HG03280 (cell line): Measurements from ENCODE around the gene DLL3.

Experiments used
- ATAC-seq: cut with Tn5 transposase; IDR thresholded peaks from one replicate; pipeline ENCODE4 v1.9.1; 2021; ENCODE audit warnings: mild to moderate bottlenecking, moderate library complexity; ENCODE audit not compliant: unreplicated experiment

The DLL3 gene

DNA sequence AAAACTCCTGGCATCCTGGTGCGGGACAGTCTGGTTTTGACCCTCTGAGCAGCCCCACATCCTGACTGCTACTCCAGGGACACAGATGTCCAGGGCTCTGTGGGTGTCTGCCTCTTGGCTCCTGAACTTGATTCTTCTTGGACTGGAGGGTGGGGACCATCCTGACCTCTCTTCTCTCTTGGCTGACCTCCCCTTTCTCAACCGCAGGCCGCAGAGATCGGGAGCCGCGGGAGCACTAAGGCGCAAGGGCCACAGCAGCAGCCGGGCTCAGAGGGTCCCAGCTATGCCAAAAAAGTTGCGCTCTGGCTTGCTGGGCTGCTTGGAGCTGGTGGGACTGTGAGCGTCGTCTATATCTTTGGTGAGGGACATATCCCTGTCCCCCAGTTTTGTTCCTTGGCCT is 17.1 kb upstream of the DLL3 start:
- ATAC-seq, result no peak

DNA sequence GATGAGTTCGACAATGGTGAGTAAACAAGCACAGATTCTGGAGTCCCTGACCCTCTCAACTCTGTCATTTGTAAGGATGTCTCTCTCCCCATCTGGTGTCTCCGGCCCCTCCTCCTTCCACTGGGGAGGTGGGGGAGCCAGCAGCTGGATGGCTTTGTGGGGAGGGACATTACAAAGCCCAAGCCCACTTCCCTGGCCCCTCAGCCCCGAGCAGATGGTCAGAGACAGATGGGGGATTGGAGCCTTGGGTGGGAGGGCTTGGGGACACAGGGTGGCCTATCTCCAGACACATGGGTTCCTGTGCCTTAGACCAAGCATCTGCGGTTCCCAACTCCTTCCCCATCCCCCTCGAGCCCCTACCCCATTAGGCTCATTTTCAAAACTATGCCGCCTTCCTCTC is 15.6 kb upstream of the DLL3 start:
- ATAC-seq, result no peak

DNA sequence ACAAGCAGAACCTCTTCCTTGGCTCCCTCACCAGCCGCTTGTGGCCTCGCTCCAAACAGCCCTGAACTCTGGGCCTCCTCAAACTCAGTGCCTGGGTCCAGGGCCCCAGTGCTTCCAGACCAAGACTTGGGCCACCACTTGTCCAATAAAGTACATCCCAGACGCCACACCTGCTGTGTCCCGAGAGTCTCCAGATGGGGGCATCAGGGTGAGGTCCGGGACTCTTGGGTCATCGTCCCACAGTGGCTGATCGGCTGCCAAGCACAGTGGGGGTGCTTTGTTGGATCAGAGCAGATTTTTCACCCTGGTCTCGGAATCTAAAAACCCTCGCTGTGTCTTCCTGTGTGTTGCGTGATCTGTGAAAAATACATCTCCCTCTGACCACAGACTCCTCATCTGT is 9.0 kb upstream of the DLL3 start:
- ATAC-seq, result no peak

DNA sequence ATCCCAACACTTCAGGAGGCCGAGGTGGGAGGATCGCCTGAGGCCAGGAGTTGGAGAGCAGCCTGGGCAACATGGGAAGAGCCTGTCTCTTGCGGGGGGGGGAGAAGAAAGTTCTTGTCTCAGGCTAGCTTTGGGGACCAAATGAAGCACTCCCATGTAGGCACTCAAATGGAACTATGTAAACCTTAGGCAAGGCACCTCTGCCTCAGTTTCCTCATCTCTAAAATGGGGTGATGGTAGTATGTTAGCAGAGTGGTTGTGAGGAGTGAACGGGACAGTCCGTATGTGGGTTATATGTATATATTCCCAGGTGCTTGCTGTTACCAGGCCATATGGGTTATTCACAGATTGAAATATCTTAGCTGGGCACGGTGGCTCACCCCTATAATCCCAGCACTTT is 6.5 kb upstream of the DLL3 start:
- ATAC-seq, result no peak

DNA sequence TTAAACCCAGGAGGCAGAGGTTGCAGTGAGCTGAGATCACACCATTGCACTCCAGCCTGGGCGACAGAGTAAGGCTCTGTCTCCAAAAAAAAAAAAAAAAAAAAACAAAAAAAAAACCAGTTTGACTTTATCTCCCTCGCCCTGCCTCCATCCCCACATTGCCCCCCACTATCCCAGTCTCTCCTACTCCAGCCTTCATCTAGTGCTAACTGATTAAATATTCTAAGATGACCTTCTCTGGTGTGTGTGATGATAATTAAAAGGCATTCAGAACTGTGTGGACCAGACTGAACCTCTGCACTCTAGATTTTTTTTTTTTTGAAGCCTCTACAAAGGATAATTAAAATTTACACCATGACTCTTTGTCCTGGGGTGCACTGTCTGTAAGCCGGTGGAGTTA is 6.0 kb upstream of the DLL3 start:
- ATAC-seq, result no peak

DNA sequence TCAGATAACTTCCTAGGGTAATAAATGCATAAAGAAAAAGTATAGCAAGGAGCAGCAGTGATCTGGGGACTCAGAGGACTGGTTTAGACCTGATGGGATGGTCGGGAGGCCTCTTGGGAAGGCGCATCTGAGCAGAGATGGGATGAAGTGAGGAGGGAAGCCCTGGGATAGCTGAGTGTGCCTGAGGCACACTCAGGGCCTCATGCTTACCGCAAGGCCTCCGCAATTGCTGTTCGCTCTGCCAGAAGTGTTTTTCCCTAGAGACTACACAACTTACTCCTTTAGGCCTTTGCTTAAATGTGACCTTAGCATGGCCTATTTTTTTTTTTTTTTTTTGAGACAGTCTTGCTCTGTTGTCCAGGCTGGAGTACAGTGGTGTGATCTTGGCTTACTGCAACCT is 4.1 kb upstream of the DLL3 start:
- ATAC-seq, result no peak

DNA sequence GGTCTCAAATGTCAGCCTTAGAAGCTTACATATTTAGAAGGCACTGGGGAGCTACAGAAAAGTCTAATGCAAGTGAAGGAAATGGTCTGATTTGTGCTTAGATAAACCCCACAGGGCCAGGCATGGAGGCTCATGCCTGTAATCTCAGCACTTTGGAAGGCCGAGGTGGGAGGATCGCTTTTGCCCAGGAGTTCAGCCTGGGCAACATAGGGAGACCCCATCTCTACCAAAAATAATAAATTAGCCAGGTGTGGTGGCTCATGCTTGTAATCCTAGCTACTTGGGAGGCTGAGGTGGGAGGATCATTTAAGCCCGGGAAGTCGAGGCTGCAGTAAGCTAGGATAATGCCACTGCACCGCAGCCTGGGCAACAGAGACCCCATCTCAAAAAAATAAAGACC is 2.7 kb upstream of the DLL3 start:
- no peak for ATAC-seq

DNA sequence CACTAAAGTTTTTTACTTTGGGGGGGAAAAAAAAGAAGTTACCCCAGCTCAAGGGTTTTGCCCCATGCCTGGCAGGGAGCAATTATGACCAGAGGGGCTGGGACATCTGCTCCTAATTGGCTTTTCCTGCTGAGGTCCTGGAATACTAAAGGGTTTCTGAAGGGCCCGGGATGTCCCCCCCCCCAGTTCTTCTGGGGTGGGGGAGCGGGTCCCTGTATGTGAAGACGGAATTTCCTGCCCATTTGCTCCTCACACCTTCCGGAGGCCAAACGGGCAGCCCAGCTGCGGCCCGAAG is 1.1 kb upstream of the DLL3 start:
- ATAC-seq, result no peak

DNA sequence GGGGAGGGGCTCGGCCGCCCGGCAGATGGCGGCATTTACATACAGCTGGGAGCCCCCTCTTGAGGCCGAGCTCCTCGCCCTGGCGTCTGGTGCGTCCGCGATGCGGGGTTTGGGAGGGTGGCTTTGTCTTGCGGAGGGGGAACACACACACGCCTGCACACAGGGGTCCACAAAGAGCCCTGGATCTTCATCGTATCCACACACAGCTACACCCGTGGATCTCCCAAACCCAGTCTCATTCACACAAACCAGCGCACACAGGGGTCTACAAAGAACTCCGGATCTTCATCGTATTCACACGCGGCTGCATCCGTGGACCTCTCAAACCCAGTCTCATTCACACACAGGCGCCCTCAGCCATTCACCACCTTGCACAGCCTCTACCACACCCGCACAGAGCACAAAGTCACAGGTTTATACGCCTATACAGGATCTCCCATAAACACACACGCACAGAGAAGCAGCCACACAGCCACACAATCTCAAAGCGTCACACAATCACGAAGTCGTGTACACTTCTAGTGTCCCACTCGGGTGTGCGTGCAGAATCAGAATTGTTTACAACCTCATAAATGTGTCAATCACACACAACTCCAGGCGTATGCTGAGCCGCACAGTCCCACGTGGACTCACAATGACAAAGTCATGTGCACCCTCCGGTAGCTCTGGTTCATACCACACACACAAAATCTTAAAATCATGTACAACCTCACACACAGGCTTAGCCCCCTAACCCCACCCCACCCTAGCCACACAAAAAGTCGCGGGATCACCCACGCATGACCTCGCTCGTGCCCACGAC is 550 bp upstream of the DLL3 start:
- ATAC-seq, result no peak

DNA sequence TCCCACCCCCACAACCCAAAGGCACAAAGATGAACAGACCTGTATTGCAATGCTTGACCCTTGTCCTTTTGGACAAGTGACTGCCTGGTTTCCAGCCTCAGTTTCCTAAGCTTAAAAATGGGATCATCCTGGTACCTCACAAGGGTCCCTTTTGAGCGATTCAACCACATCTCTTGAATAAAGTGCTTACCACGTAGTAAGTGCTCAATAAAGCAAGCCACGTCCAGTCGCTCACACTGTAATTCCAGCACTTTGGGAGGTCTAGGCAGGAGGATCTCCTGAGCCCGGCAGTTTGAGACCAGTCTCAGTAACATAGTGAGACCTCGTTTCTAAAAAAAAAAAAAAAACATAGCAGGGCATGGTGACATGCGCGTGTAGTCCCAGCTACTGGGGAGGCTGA is 1.2 kb downstream of the DLL3 start:
- no peak for ATAC-seq

DNA sequence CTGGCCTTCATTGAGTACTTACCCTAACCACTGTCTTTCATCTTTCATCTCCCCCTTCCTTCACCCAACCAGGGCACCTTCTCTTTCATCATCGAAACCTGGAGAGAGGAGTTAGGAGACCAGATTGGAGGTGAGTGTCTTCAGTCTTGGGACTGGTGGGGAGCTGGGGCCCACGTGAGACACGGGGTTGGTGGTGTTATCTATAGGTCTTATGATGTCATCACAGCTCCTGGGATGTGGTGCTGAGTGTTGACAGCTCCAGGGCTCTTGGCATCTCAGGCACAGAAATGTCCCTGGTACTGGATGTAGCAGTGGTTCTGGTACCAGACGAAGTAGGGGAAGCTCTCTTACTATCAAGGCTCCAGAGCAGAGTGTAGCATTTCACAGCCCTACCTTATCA is 1.8 kb downstream of the DLL3 start:
- ATAC-seq, result no peak

DNA sequence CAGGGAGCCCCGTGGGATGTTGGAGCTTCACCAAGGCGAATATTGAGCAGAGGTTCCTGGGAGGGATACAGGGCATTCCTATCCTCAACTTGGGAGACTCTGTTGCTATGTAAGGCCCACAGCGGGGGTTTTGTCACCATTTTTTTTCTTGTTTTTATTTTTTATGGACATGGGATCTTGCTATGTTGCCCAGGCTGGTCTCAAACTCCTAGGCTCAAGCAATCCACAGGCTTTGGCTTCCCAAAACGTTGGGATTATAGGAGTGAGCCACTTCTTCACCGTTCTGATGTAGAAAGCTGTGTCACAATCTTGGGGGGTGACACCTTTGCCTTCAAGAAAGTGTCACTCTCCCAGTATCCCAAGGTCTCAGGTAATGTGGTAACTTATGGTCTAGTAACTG is 2.6 kb downstream of the DLL3 start:
- no peak for ATAC-seq

DNA sequence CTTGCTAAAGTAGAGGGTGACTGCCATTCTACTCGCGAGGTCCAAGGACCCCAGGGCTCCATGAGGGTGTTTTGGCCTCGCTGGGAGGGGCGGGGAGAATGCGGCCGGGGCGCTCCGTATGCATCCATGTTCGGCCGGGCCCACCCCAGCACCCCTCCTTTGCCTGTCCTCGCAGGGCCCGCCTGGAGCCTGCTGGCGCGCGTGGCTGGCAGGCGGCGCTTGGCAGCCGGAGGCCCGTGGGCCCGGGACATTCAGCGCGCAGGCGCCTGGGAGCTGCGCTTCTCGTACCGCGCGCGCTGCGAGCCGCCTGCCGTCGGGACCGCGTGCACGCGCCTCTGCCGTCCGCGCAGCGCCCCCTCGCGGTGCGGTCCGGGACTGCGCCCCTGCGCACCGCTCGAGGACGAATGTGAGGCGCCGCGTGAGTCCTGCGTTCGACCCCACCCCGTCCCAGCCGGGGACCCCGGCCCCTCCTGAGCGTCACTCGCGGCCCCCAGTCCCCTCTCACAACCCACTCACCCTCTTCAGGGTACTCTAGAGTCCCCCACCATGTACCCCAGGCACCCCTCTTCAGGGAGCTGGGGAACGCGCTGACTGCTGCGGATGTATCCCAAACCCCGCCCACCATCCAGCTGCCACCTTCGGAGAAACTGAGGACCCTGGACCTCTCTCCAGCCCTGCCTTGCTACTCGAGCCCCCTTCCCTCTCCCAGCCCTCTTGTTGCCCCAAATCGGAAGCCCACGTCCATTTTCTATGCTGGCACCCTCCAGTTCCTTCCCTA is 4.1 kb downstream of the DLL3 start:
- ATAC-seq, result no peak

DNA sequence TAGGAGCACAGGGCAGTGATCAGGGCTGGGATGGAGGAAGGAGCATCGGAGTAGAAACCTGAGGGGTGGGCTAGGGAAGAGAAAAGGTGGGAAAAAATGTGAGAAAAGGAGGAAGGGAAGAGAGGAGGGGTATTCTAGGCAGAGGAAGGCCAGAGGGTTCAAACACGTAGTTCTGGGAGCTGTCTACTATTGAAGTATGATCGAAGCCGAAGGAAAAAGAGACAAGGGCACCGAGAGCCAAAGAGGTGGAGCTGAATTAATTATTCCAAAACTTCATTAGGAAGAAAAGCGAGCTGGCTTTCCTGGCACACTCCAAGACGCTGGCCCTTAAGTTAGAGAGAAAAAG is 7.8 kb downstream of the DLL3 start:
- ATAC-seq, result no peak

DNA sequence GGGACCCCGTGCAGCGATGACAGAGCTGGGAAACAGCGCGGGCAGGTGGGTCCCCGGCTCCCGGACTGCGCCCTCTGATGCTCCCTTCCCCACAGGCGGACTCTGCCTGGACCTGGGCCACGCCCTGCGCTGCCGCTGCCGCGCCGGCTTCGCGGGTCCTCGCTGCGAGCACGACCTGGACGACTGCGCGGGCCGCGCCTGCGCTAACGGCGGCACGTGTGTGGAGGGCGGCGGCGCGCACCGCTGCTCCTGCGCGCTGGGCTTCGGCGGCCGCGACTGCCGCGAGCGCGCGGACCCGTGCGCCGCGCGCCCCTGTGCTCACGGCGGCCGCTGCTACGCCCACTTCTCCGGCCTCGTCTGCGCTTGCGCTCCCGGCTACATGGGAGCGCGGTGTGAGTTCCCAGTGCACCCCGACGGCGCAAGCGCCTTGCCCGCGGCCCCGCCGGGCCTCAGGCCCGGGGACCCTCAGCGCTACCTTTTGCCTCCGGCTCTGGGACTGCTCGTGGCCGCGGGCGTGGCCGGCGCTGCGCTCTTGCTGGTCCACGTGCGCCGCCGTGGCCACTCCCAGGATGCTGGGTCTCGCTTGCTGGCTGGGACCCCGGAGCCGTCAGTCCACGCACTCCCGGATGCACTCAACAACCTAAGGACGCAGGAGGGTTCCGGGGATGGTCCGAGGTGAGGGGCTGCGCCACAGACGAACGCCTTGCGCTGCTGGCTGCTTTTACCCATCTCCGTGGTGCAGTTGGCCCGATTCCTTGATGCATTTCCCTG is 8.4 kb downstream of the DLL3 start:
- peak; percentile 53 for ATAC-seq

DNA sequence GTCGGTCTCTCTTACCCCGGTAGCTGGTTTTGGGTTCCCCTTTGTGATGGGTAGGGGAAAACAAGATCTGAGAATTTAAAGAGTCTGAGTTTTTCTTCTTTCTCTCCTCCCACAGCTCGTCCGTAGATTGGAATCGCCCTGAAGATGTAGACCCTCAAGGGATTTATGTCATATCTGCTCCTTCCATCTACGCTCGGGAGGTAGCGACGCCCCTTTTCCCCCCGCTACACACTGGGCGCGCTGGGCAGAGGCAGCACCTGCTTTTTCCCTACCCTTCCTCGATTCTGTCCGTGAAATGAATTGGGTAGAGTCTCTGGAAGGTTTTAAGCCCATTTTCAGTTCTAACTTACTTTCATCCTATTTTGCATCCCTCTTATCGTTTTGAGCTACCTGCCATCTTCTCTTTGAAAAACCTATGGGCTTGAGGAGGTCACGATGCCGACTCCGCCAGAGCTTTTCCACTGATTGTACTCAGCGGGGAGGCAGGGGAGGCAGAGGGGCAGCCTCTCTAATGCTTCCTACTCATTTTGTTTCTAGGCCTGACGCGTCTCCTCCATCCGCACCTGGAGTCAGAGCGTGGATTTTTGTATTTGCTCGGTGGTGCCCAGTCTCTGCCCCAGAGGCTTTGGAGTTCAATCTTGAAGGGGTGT is 9.1 kb downstream of the DLL3 start:
- ATAC-seq, result no peak

DNA sequence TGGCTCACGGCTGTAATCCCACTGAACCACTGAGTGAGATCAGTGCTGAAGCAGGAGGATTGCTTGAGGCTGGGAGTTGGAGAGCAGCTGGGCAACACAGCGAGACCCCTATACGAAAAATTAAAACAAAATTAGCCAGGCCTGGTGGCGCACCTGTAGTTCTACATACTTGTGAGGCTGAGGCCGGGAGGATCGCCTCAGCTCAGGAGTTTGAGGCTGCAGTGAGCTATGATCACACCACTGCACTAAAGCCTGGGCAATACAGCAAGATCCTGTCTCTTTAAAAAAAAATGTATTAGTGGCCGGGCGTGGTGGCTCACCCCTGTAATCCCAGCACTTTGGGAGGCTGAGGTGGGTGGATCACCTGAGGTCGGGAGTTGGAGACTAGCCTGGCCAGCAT is 9.9 kb downstream of the DLL3 start:
- ATAC-seq, result no peak

DNA sequence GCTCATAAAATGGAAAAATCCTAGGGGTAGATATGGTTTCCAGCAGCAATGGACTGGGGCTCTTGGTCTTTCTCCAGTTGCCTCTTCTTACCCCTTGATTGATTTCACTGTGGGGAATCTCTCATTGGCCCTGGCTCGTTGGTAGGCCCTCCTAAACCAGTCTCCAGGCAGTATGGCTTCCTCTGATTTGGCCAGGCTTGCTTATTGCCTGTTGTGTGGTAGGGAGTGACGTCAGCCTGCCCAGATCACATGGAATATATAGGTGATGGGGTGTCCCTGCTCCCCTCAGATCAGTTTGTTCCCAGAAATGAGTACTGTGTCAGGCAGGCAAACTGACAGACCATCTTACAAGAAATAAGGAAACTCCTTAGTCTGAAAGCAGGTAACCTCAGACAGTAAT is 10.5 kb downstream of the DLL3 start:
- no peak for ATAC-seq

DNA sequence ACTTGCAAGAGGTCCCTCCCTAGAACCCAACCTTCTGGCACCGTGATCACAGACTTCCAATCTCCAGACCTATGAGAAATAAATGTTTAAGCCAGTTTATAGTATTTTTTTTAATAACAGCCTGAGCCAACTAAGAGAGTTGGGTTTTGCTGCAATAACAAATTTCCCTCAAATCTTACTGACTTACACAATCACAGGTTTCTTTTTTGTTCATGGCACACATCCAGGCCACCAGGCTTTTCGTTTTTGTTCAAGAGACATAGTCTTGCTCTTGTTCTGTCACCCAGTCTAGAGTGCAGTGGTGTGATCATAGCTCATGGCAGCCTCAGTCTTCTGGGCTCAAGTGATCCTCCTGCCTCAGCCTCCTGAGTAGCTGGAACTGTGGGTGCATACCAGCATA is 14.2 kb downstream of the DLL3 start:
- ATAC-seq, result no peak

DNA sequence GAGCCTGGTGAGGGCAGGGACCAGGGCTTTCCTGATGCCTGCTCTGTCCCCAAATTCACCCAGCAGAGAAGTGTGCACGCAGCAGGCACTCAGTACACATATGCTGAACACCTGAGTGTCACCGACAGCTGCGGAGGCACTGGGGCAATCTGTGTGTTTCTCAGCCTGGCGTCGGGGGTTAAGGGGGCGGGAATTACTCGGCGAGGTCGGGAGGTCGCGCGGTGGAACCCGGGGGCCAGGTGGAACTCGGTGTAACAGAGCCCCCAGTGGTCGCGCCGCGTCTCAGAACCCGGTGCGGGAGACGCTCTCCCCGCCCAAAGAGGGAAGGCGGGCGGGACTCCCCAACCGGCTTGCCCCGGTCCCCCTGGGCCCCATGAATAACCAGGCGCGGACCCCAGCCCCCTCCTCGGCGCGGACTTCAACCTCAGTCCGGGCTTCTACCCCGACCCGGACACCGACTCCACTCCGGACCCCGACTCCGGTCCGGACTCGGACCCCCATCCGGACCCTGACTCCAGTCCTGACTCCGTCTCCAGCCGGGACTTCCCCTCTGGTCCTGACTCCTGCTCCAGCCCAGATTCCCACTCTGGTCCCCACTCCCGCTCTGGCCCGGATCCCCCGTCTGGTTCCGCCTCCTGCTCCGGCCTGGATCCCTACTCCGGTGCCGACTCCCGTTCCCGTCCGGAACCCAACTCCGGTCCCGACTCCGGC is 16.2 kb downstream of the DLL3 start, which contains the start of gene SELENOV:
TSS of gene SELENOV (plus strand) at position 300 of the 711 bp plus-strand sequence. CDS start at position 374, 74 bp downstream.
- ATAC-seq, result no peak
